ENCODE results near the gene GARRE1. TPM values are rescaled to one million over a fixed set of nuclear protein-coding genes. Genes with fewer than 3 reads are reported as not detected.
"Not testable (repeated sequence)": the region's sequence is repeated elsewhere in the genome, so short reads cannot be mapped to it uniquely, and the experiment has no call there.

The GARRE1 gene
- total RNA-seq, 4 donors from 2014 or later, result 27.6 to 36.6 (median 31.7) TPM

DNA sequence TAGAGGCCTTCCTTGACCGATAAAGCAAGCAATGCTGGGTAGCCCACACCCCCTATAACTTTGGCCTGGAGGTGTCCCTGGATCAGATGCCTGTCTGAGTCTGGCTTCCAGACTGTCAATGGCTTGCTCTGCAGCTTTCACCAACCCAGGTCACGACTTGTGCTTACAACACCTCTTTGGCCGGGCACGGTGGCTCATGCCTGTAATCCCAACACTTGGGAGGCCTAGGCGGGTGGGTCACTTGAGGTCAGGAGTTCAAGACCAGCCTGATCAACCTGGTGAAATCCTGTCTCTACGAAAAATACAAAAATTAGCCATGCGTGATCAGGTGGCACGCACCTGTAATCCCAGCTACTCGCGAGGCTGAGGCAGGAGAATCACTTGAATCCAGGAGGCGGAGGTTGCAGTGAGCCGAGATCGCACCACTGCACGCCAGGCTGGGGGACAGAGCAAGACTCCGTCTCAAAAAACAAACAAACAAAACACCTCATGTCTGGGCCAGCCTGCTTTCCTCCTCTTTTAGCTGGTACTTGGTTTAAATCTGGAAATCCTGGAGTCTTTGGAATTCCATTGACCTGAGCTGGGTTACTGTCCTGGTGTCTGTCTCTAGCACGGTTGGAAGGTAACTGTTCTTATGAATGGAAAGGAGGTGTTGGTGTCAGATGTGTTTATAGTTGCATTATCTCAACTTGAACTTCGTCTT lies 10.3 kb upstream of the GARRE1 start:
- DNase-seq (ENCODE audit: low spot score in 2 of 2), result no peak
- intact Hi-C loops (cut with DNase I; ENCODE audit: low total_unique reads), result no loop called here
- WGBS, 2 donors, result 80 to 88% methylated on average over 16 to 17 of the region's 17 CpGs
- TF ChIP-seq, protein P1, sequence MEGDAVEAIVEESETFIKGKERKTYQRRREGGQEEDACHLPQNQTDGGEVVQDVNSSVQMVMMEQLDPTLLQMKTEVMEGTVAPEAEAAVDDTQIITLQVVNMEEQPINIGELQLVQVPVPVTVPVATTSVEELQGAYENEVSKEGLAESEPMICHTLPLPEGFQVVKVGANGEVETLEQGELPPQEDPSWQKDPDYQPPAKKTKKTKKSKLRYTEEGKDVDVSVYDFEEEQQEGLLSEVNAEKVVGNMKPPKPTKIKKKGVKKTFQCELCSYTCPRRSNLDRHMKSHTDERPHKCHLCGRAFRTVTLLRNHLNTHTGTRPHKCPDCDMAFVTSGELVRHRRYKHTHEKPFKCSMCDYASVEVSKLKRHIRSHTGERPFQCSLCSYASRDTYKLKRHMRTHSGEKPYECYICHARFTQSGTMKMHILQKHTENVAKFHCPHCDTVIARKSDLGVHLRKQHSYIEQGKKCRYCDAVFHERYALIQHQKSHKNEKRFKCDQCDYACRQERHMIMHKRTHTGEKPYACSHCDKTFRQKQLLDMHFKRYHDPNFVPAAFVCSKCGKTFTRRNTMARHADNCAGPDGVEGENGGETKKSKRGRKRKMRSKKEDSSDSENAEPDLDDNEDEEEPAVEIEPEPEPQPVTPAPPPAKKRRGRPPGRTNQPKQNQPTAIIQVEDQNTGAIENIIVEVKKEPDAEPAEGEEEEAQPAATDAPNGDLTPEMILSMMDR (IDR thresholded peaks at IDR 0.05), result no peak
- TF ChIP-seq POLR2A (IDR thresholded peaks at IDR 0.05), result no peak
- no peak overlapping the region for H3K4me3 ChIP-seq (ENCODE audit: low read depth, poor library complexity, severe bottlenecking)

GRCh38 chr19:34244611-34245299 lies 9.6 kb upstream of the GARRE1 start:
- H3K4me3 ChIP-seq (ENCODE audit: low read depth, poor library complexity, severe bottlenecking), result no peak overlapping the region
- intact Hi-C loops (cut with DNase I; ENCODE audit: low total_unique reads), result no loop called here
- WGBS, 2 donors, result 72 to 78% methylated on average over 13 of the region's 13 CpGs
- no peak for TF ChIP-seq POLR2A (IDR thresholded peaks at IDR 0.05)
- TF ChIP-seq, protein P1 (IDR thresholded peaks at IDR 0.05), result no peak
- peak in 1 of 2 donors; percentile 68 for DNase-seq (ENCODE audit: low spot score in 2 of 2)

GRCh38 chr19:34246340-34246739 lies 8.0 kb upstream of the GARRE1 start:
- 76 to 78% methylated on average over 4 of the region's 4 CpGs for WGBS, 2 donors
- no peak overlapping the region for H3K4me3 ChIP-seq (ENCODE audit: low read depth, poor library complexity, severe bottlenecking)
- TF ChIP-seq, protein P1 (IDR thresholded peaks at IDR 0.05), result no peak
- no peak for TF ChIP-seq POLR2A (IDR thresholded peaks at IDR 0.05)
- intact Hi-C loops (cut with DNase I; ENCODE audit: low total_unique reads), result no loop called here
- DNase-seq (ENCODE audit: low spot score in 2 of 2), result peak in 1 of 2 donors; percentile 37

DNA sequence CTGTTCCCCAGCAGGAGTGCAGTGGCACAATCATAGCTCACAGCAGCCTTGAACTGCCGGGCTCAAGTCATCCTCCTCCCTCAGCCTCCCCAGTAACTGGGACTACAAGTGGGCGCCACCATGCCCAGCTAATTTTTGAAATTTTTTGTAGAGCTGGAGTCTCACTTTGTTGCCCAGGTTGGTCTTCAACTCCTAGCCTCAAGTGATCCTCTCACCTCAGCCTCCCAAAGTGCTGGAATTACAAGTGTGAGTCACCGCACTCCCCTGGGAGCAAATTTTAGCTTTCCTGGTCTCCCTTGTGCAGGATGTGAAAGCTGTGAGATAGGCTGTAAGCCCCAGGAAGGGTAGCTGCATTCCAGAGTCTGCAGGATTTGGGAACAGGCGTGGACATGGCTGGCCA lies 5.4 kb upstream of the GARRE1 start:
- DNase-seq (ENCODE audit: low spot score in 2 of 2), result peak in 1 of 2 donors; percentile 23
- intact Hi-C loops (cut with DNase I; ENCODE audit: low total_unique reads), result no loop called here
- 92% methylated on average over 4 of the region's 4 CpGs for WGBS, 2 donors
- H3K4me3 ChIP-seq (ENCODE audit: low read depth, poor library complexity, severe bottlenecking), result no peak overlapping the region
- no peak for TF ChIP-seq POLR2A (IDR thresholded peaks at IDR 0.05)
- TF ChIP-seq, protein P1 (IDR thresholded peaks at IDR 0.05), result no peak

GRCh38 chr19:34253167-34253566 lies 1.2 kb upstream of the GARRE1 start:
- DNase-seq (ENCODE audit: low spot score in 2 of 2); intact Hi-C loops (cut with DNase I; ENCODE audit: low total_unique reads); H3K4me3 ChIP-seq (ENCODE audit: low read depth, poor library complexity, severe bottlenecking): not testable (repeated sequence)
- 95 to 96% methylated on average over 14 of the region's 14 CpGs for WGBS, 2 donors

GRCh38 chr19:34253681-34254045 lies 691 bp upstream of the GARRE1 start:
- WGBS, 2 donors, result 62 to 63% methylated on average over 17 of the region's 17 CpGs
- H3K4me3 ChIP-seq (ENCODE audit: low read depth, poor library complexity, severe bottlenecking); intact Hi-C loops (cut with DNase I; ENCODE audit: low total_unique reads); DNase-seq (ENCODE audit: low spot score in 2 of 2): not testable (repeated sequence)
